Activated naive CD8-positive, alpha-beta T cell treated with anti-CD3 and anti-CD28 coated beads, Interleukin-2, amount 10 ng/mL, durations not matched to agents 7 days and 5 days (primary cell): ENCODE measurements around the gene OTX1. TPM values are rescaled to one million over a fixed set of nuclear protein-coding genes. Genes with fewer than 3 reads are reported as not detected.
"Not testable (repeated sequence)": the region's sequence is repeated elsewhere in the genome, so short reads cannot be mapped to it uniquely, and the experiment has no call there.

Source experiments
- ATAC-seq: fragments of 150-1000 bp; cut with Tn5 transposase; one replicate; pipeline ENCODE4 v1.10.0; 2021; ENCODE audit warnings: low read depth, moderate library complexity
- POLR2A ChIA-PET: fragments of 350-600 bp; sonication (Branson Sonifier 250); formaldehyde crosslinking; loops from one replicate; lab custom pipeline; 2021; ENCODE audit warnings: antibody characterized with exemption; lab: Charles Lee
- DNase-seq: peaks from one replicate; pipeline ENCODE4 v3.0.0; 2021
- H3K27ac Mint-ChIP-seq: one replicate; pipeline ENCODE4 v1.8.0; 2022; ENCODE audit warnings: mild to moderate bottlenecking, mixed read lengths
- H3K27me3 Mint-ChIP-seq: one replicate; pipeline ENCODE4 v1.8.0; 2022; ENCODE audit warnings: mild to moderate bottlenecking, moderate library complexity, mixed read lengths
- H3K36me3 Mint-ChIP-seq: one replicate; pipeline ENCODE4 v1.8.0; 2021; ENCODE audit warnings: mild to moderate bottlenecking, mixed read lengths
- H3K4me1 Mint-ChIP-seq: one replicate; pipeline ENCODE4 v1.8.0; 2021; ENCODE audit warnings: mixed read lengths
- H3K4me3 Mint-ChIP-seq: one replicate; pipeline ENCODE4 v1.8.0; 2022; ENCODE audit warnings: mild to moderate bottlenecking, moderate library complexity, mixed read lengths
- H3K9me3 Mint-ChIP-seq: one replicate; pipeline ENCODE4 v1.8.0; 2021; ENCODE audit warnings: mixed read lengths
- total RNA-seq, 2 experiments: library from RNA; stranded (reverse); gene quantifications; one replicate each; pipeline ENCODE4 v1.2.3, GENCODE V29; 2021

The OTX1 gene
- total RNA-seq, result not detected

- Mint-ChIP-seq H3K36me3 (peaks cover 5% of the 10 kb centered on the region), H3K27ac (no peak within 1 kb of the TSS), H3K27me3 (peaks cover 84% of the 10 kb centered on the region), H3K4me1 (peaks cover 53% of the 10 kb centered on the region), H3K9me3 (no peaks in the 10 kb centered on the region), H3K4me3 (peak within 1 kb of the TSS; percentile 82)
- POLR2A ChIA-PET, result no interaction called here
- DNase-seq (peak; percentile 81), ATAC-seq (peak; percentile 88)
Measured at GRCh38 chr2:63050334-63051041, at the start of gene OTX1. Gene OTX1, plus strand, starts transcription at chr2:63050830. Its CDS starts 2,161 bp downstream, at chr2:63052991.

GRCh38 chr2:63001576-63001975 lies 49.1 kb upstream of the OTX1 start:
- no peak overlapping the region for H3K27ac Mint-ChIP-seq
- H3K36me3 Mint-ChIP-seq, result peaks cover 12% of the 10 kb centered on the region
- POLR2A ChIA-PET, result no interaction called here
- H3K27me3 Mint-ChIP-seq, result no peaks in the 10 kb centered on the region
- H3K9me3 Mint-ChIP-seq, result no peaks in the 10 kb centered on the region
- DNase-seq (no peak), ATAC-seq (no peak)
- H3K4me3 Mint-ChIP-seq, result no peak overlapping the region
- no peaks in the 10 kb centered on the region for H3K4me1 Mint-ChIP-seq

- POLR2A ChIA-PET, result no interaction called here
- no peak for ATAC-seq
- H3K36me3 Mint-ChIP-seq, result peaks cover 7% of the 10 kb centered on the region
Measured at GRCh38 chr2:63003351-63003750, 47.3 kb upstream of the OTX1 start.

GRCh38 chr2:63007813-63008458 lies 42.7 kb upstream of the OTX1 start:
- POLR2A ChIA-PET, result no interaction called here
- H3K27ac Mint-ChIP-seq, result no peak overlapping the region
- no peak overlapping the region for H3K4me3 Mint-ChIP-seq
- H3K9me3 Mint-ChIP-seq, result no peaks in the 10 kb centered on the region
- no peaks in the 10 kb centered on the region for H3K27me3 Mint-ChIP-seq
- DNase-seq, result no peak
- no peaks in the 10 kb centered on the region for H3K4me1 Mint-ChIP-seq
- H3K36me3 Mint-ChIP-seq, result no peaks in the 10 kb centered on the region
- no peak for ATAC-seq

More at GRCh38 chr2:63003351-63003750, 47.3 kb upstream of the OTX1 start:
- DNase-seq, result no peak
- H3K4me3 Mint-ChIP-seq, result no peak overlapping the region
- H3K9me3 Mint-ChIP-seq, result no peaks in the 10 kb centered on the region
- H3K4me1 Mint-ChIP-seq, result no peaks in the 10 kb centered on the region
- H3K27me3 Mint-ChIP-seq, result no peaks in the 10 kb centered on the region
- no peak overlapping the region for H3K27ac Mint-ChIP-seq

GRCh38 chr2:63008838-63009237 lies 41.8 kb upstream of the OTX1 start:
- no peaks in the 10 kb centered on the region for H3K36me3 Mint-ChIP-seq
- H3K4me1 Mint-ChIP-seq, result no peaks in the 10 kb centered on the region
- no peak overlapping the region for H3K27ac Mint-ChIP-seq
- H3K9me3 Mint-ChIP-seq, result no peaks in the 10 kb centered on the region
- DNase-seq (no peak), ATAC-seq (no peak)
- no peaks in the 10 kb centered on the region for H3K27me3 Mint-ChIP-seq
- H3K4me3 Mint-ChIP-seq, result no peak overlapping the region
- POLR2A ChIA-PET, result no interaction called here

- H3K27ac Mint-ChIP-seq, result no peak overlapping the region
- H3K27me3 Mint-ChIP-seq, result no peaks in the 10 kb centered on the region
- no peaks in the 10 kb centered on the region for H3K36me3 Mint-ChIP-seq
- DNase-seq (no peak), ATAC-seq (no peak)
- no peaks in the 10 kb centered on the region for H3K4me1 Mint-ChIP-seq
- H3K9me3 Mint-ChIP-seq, result no peaks in the 10 kb centered on the region
- H3K4me3 Mint-ChIP-seq, result no peak overlapping the region
- POLR2A ChIA-PET, result no interaction called here
Measured at GRCh38 chr2:63009490-63009889, 41.1 kb upstream of the OTX1 start.

GRCh38 chr2:63012541-63012940 lies 38.1 kb upstream of the OTX1 start:
- Mint-ChIP-seq H3K9me3 (no peaks in the 10 kb centered on the region), H3K36me3 (no peaks in the 10 kb centered on the region), H3K4me3 (no peak overlapping the region), H3K27ac (no peak overlapping the region), H3K4me1 (no peaks in the 10 kb centered on the region), H3K27me3 (no peaks in the 10 kb centered on the region)
- ATAC-seq (no peak), DNase-seq (no peak)
- POLR2A ChIA-PET, result no interaction called here

- Mint-ChIP-seq H3K4me1 (no peaks in the 10 kb centered on the region), H3K4me3 (no peak overlapping the region), H3K27ac (no peak overlapping the region), H3K27me3 (no peaks in the 10 kb centered on the region), H3K36me3 (no peaks in the 10 kb centered on the region), H3K9me3 (no peaks in the 10 kb centered on the region)
- ATAC-seq, result no peak
- DNase-seq, result no peak
- POLR2A ChIA-PET, result no interaction called here
Measured at GRCh38 chr2:63013438-63013837, 37.2 kb upstream of the OTX1 start.

GRCh38 chr2:63015389-63015788 lies 35.2 kb upstream of the OTX1 start:
- Mint-ChIP-seq H3K27me3 (no peaks in the 10 kb centered on the region), H3K27ac (no peak overlapping the region), H3K9me3 (no peaks in the 10 kb centered on the region), H3K4me1 (no peaks in the 10 kb centered on the region), H3K4me3 (no peak overlapping the region), H3K36me3 (no peaks in the 10 kb centered on the region)
- ATAC-seq, result no peak
- POLR2A ChIA-PET, result no interaction called here
- no peak for DNase-seq

GRCh38 chr2:63018439-63018838 lies 32.2 kb upstream of the OTX1 start:
- no peak overlapping the region for H3K4me3 Mint-ChIP-seq
- DNase-seq (no peak), ATAC-seq (no peak)
- peaks cover 1% of the 10 kb centered on the region for H3K4me1 Mint-ChIP-seq
- POLR2A ChIA-PET, result no interaction called here
- H3K9me3 Mint-ChIP-seq, result no peaks in the 10 kb centered on the region
- no peak overlapping the region for H3K27ac Mint-ChIP-seq
- H3K36me3 Mint-ChIP-seq, result peaks cover under 1% of the 10 kb centered on the region
- H3K27me3 Mint-ChIP-seq, result no peaks in the 10 kb centered on the region

- H3K27me3 Mint-ChIP-seq, ATAC-seq, POLR2A ChIA-PET, H3K9me3 Mint-ChIP-seq, H3K36me3 Mint-ChIP-seq, H3K27ac Mint-ChIP-seq, H3K4me1 Mint-ChIP-seq, DNase-seq, H3K4me3 Mint-ChIP-seq: not testable (repeated sequence)
Measured at GRCh38 chr2:63019686-63020085, 30.9 kb upstream of the OTX1 start.

GRCh38 chr2:63023444-63023843 lies 27.2 kb upstream of the OTX1 start:
- ATAC-seq (no peak), DNase-seq (no peak)
- no peaks in the 10 kb centered on the region for H3K27me3 Mint-ChIP-seq
- peaks cover 2% of the 10 kb centered on the region for H3K36me3 Mint-ChIP-seq
- H3K27ac Mint-ChIP-seq, result no peak overlapping the region
- H3K9me3 Mint-ChIP-seq, result no peaks in the 10 kb centered on the region
- peaks cover 3% of the 10 kb centered on the region for H3K4me1 Mint-ChIP-seq
- POLR2A ChIA-PET, result no interaction called here
- H3K4me3 Mint-ChIP-seq, result no peak overlapping the region

- ATAC-seq (no peak), DNase-seq (no peak)
- POLR2A ChIA-PET, result no interaction called here
- H3K4me1 Mint-ChIP-seq, result peaks cover 3% of the 10 kb centered on the region
- no peak overlapping the region for H3K27ac Mint-ChIP-seq
- no peaks in the 10 kb centered on the region for H3K9me3 Mint-ChIP-seq
- peaks cover 2% of the 10 kb centered on the region for H3K36me3 Mint-ChIP-seq
- H3K27me3 Mint-ChIP-seq, result no peaks in the 10 kb centered on the region
- H3K4me3 Mint-ChIP-seq, result no peak overlapping the region
Measured at GRCh38 chr2:63027220-63027619, 23.4 kb upstream of the OTX1 start.

GRCh38 chr2:63029058-63029457 lies 21.6 kb upstream of the OTX1 start:
- POLR2A ChIA-PET, result interaction anchor here (0.5 kb wide), 1 partner anchor 18 kb away, joined by 7 read pairs; no protein-coding TSS in a partner anchor
- Mint-ChIP-seq H3K27ac (no peak overlapping the region), H3K9me3 (no peaks in the 10 kb centered on the region), H3K4me3 (no peak overlapping the region), H3K27me3 (no peaks in the 10 kb centered on the region), H3K36me3 (no peaks in the 10 kb centered on the region), H3K4me1 (no peaks in the 10 kb centered on the region)
- no peak for DNase-seq
- ATAC-seq, result no peak
